ENCODE data around the gene ATF6B. TPM values are rescaled to one million over a fixed set of nuclear protein-coding genes. Genes with fewer than 3 reads are reported as not detected.

The ATF6B gene
- total RNA-seq, 2 experiments from 2014 or later: 54.1 to 55.2 TPM

GRCh38 chr6:32140420-32141046, 12.5 kb upstream of the ATF6B start:
- Mint-ChIP-seq H3K27me3 (no peaks in the 10 kb centered on the region), H3K4me1 (ENCODE audit: low read depth) (no peaks in the 10 kb centered on the region), H3K27ac (no peak overlapping the region), H3K36me3 (ENCODE audit: low read depth) (no peaks in the 10 kb centered on the region), H3K4me3 (no peak overlapping the region), H3K9me3 (no peaks in the 10 kb centered on the region)
- no peak for DNase-seq
- no peak for TF ChIP-seq CTCF (IDR thresholded peaks at IDR 0.05)
- POLR2A ChIA-PET: no interaction called here
- no peak for ATAC-seq
- intact Hi-C loops (cut with micrococcal nuclease): no loop called here
- CTCF ChIA-PET: interaction anchor here (1.1 kb wide), 1 partner anchor 18 kb away, joined by 3 read pairs; no protein-coding TSS in a partner anchor

- no peak for DNase-seq
- ChIA-PET POLR2A (no interaction called here), CTCF (no interaction called here)
- Mint-ChIP-seq H3K9me3 (no peaks in the 10 kb centered on the region), H3K27me3 (no peaks in the 10 kb centered on the region), H3K27ac (no peak overlapping the region), H3K36me3 (ENCODE audit: low read depth) (no peaks in the 10 kb centered on the region), H3K4me3 (no peak overlapping the region), H3K4me1 (ENCODE audit: low read depth) (no peaks in the 10 kb centered on the region)
- no peak for TF ChIP-seq CTCF (IDR thresholded peaks at IDR 0.05)
- no peak for ATAC-seq
- intact Hi-C loops (cut with micrococcal nuclease): no loop called here
These were observed 11.5 kb upstream of the ATF6B start for GRCh38 chr6:32139590-32139989.

- no peak for TF ChIP-seq CTCF (IDR thresholded peaks at IDR 0.05)
- Mint-ChIP-seq H3K27me3 (no peaks in the 10 kb centered on the region), H3K4me1 (ENCODE audit: low read depth) (no peaks in the 10 kb centered on the region), H3K4me3 (no peak overlapping the region), H3K36me3 (ENCODE audit: low read depth) (no peaks in the 10 kb centered on the region), H3K27ac (no peak overlapping the region), H3K9me3 (no peaks in the 10 kb centered on the region)
- CTCF ChIA-PET: interaction anchor here (1.0 kb wide), 1 partner anchor 11 kb away, joined by 3 read pairs; no protein-coding TSS in a partner anchor
- intact Hi-C loops (cut with micrococcal nuclease): no loop called here
- DNase-seq (no peak), ATAC-seq (no peak)
- POLR2A ChIA-PET: no interaction called here
These were observed 9.4 kb upstream of the ATF6B start for GRCh38 chr6:32137454-32137853.

- Mint-ChIP-seq H3K27ac (no peak overlapping the region), H3K9me3 (no peaks in the 10 kb centered on the region), H3K27me3 (no peaks in the 10 kb centered on the region), H3K4me3 (no peak overlapping the region), H3K36me3 (ENCODE audit: low read depth) (no peaks in the 10 kb centered on the region), H3K4me1 (ENCODE audit: low read depth) (peaks cover 11% of the 10 kb centered on the region)
- ChIA-PET CTCF (no interaction called here), POLR2A (no interaction called here)
- DNase-seq (no peak), ATAC-seq (no peak)
- intact Hi-C loops (cut with micrococcal nuclease): no loop called here
- no peak for TF ChIP-seq CTCF (IDR thresholded peaks at IDR 0.05)
These were observed 5.7 kb upstream of the ATF6B start for GRCh38 chr6:32133786-32134185.

- H3K27ac Mint-ChIP-seq: no peak overlapping the region
- ATAC-seq: no peak
- H3K27me3 Mint-ChIP-seq: no peaks in the 10 kb centered on the region
- intact Hi-C loops (cut with micrococcal nuclease): no loop called here
- DNase-seq: no peak
- H3K9me3 Mint-ChIP-seq: no peaks in the 10 kb centered on the region
- H3K4me3 Mint-ChIP-seq: no peak overlapping the region
- no peak for TF ChIP-seq CTCF (IDR thresholded peaks at IDR 0.05)
- peaks cover 2% of the 10 kb centered on the region for H3K36me3 Mint-ChIP-seq (ENCODE audit: low read depth)
- ChIA-PET POLR2A (no interaction called here), CTCF (no interaction called here)
- H3K4me1 Mint-ChIP-seq (ENCODE audit: low read depth): peaks cover 19% of the 10 kb centered on the region
These were observed 4.1 kb upstream of the ATF6B start for GRCh38 chr6:32132110-32132509.
